ENCODE results near the gene RINT1.

RINT1 gene

DNA sequence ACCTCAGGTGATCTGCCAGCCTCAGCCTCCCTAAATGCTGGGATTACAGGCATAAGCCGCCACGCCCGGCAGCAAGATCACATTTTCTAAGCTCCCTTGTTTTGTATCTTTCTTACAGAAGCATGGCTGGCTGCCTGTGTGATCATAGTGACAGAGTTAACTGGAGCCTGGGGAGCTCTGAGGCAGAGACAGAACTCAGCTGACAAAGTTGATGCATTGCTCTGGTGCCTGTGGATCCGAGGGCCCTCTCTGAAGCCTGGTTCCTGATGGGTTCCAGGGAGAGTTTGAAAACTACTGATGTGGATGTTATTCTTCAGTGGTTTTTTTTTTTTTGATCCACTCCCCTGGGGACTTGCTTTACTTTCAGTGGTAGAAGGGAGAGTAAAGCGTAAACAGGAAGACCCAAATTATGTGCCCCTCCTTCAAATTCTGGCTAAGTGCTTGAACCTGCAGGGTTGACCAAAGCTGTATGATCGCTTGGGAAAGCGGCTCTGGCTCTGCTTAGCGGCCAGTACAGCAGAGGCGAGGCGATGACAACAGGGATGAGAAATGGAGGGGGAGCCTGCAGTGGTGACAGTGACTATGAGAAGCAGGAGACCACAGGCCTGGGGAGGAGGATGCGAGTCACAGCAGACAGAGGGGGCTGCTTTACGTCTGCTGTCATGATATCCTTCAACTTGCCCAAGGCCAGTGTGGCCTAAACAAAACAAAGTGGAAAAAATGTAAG lies 56.1 kb downstream of the RINT1 start:
- TF ChIP-seq, protein P1, sequence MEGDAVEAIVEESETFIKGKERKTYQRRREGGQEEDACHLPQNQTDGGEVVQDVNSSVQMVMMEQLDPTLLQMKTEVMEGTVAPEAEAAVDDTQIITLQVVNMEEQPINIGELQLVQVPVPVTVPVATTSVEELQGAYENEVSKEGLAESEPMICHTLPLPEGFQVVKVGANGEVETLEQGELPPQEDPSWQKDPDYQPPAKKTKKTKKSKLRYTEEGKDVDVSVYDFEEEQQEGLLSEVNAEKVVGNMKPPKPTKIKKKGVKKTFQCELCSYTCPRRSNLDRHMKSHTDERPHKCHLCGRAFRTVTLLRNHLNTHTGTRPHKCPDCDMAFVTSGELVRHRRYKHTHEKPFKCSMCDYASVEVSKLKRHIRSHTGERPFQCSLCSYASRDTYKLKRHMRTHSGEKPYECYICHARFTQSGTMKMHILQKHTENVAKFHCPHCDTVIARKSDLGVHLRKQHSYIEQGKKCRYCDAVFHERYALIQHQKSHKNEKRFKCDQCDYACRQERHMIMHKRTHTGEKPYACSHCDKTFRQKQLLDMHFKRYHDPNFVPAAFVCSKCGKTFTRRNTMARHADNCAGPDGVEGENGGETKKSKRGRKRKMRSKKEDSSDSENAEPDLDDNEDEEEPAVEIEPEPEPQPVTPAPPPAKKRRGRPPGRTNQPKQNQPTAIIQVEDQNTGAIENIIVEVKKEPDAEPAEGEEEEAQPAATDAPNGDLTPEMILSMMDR (IDR thresholded peaks at IDR 0.05; ENCODE audit: insufficient read depth, low read length, poor library complexity, severe bottlenecking) = no peak
- no peak for DNase-seq (ENCODE audit: extremely low read depth, insufficient read length)
- Histone ChIP-seq H3K4me3 (replicated peaks; ENCODE audit: low read depth, low read length) (no peak overlapping the region), H3K27me3 (replicated peaks; ENCODE audit: control insufficient read depth, insufficient read depth, low read length) (no peaks in the 10 kb centered on the region), H3K36me3 (ENCODE audit: control insufficient read depth, insufficient read depth, low read length) (no peaks in the 10 kb centered on the region)

DNA sequence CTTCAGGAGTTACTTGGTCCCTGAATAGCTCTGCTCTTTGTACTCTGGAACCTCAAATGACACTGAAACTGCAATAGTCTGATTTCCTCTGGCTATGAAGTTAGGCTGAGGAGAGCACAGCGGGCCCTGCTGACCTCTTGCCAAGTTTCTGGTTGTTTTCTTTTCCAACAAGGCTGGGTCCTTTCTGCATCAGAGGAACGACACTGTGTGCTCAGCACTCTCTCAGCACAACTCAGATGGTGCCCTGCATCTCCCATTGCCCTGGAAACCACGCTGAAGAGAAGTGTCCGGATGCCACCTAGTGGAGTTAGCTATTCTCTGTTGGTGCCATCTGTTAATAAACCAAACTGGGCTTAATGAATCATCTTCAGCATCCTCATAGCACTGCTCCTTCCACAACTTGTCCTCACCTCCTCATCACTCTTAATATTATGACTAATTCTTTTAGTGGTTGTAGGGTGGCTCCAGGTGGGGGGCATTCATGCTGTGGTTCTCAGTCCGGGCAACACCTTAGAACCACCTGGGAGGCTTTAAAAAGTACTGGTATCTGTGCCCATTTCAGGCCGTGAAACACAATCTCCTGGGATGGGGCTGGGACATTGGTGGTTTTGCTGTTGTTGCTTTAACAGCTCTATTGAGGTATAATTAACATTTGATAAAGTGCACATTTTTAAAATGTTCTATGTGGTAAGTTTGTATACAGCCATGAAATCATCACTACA lies 57.5 kb downstream of the RINT1 start:
- Histone ChIP-seq H3K36me3 (ENCODE audit: control insufficient read depth, insufficient read depth, low read length) (no peaks in the 10 kb centered on the region), H3K27me3 (replicated peaks; ENCODE audit: control insufficient read depth, insufficient read depth, low read length) (no peaks in the 10 kb centered on the region), H3K4me3 (replicated peaks; ENCODE audit: low read depth, low read length) (no peak overlapping the region)
- DNase-seq (ENCODE audit: extremely low read depth, insufficient read length) = peak; percentile 34
- TF ChIP-seq, protein P1 (IDR thresholded peaks at IDR 0.05; ENCODE audit: insufficient read depth, low read length, poor library complexity, severe bottlenecking) = peak; percentile 67

DNA sequence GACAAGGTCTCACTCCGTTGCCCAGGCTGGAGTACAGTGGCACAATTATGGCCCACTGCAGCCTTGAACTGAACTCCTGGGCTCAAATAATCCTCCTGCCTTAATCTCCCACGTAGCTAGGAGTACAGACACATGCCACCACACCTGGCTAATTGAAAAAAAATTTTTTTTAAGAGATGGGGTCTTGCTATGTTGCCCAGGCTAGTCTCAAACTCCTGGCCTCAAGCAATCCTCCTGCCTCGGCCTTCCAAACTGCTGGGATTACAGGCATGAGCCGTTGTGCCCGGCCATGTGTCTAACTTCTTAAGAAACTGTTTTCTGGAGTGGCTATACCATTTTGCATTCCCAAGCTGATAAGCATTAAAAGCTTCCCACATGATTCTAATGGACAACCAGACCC lies 58.8 kb downstream of the RINT1 start:
- no peak for DNase-seq (ENCODE audit: extremely low read depth, insufficient read length)
- TF ChIP-seq, protein P1 (IDR thresholded peaks at IDR 0.05; ENCODE audit: insufficient read depth, low read length, poor library complexity, severe bottlenecking) = no peak
- no peaks in the 10 kb centered on the region for H3K27me3 ChIP-seq (replicated peaks; ENCODE audit: control insufficient read depth, insufficient read depth, low read length)
- no peak overlapping the region for H3K4me3 ChIP-seq (replicated peaks; ENCODE audit: low read depth, low read length)
- no peaks in the 10 kb centered on the region for H3K36me3 ChIP-seq (ENCODE audit: control insufficient read depth, insufficient read depth, low read length)

DNA sequence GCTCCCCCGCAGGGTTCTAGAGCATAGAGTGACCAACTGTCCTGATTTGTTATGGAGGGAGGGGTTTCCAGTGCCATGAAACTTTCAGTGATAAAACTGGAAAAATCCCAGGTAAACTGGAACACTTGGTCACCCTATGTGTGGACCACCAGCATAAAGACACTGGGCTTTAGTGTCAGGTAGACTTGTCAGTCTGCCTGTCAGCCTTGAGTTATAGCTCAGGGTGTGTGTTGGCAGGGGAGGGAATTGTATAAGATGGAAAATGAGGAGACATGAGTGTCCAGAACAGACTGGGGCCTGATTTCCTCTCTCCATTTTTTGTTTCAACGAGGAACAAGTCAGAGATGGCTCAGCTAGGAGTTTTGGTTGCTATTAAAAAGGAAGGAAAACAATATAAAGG lies 59.5 kb downstream of the RINT1 start:
- Histone ChIP-seq H3K27me3 (replicated peaks; ENCODE audit: control insufficient read depth, insufficient read depth, low read length) (no peaks in the 10 kb centered on the region), H3K36me3 (ENCODE audit: control insufficient read depth, insufficient read depth, low read length) (no peaks in the 10 kb centered on the region), H3K4me3 (replicated peaks; ENCODE audit: low read depth, low read length) (no peak overlapping the region)
- TF ChIP-seq, protein P1 (IDR thresholded peaks at IDR 0.05; ENCODE audit: insufficient read depth, low read length, poor library complexity, severe bottlenecking) = no peak
- no peak for DNase-seq (ENCODE audit: extremely low read depth, insufficient read length)

DNA sequence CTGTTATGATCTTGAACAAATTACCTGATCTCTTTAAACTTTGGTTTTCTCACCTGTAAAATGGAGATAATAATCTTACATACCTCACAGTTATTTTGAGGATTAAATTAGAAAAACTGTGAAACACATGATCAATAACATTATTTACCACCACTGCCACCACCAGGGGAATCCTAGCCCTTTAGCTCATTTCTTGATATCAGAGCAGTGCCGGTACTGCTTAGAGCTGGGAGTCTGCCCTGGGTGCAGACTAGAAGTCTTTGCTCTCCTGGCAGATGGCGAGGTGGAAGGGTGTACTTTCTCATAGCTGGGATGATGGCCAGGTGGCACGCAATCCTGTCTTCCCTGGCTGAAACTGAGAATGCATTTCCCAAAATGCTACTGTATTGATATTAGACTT lies 62.0 kb downstream of the RINT1 start:
- H3K4me3 ChIP-seq (replicated peaks; ENCODE audit: low read depth, low read length) = no peak overlapping the region
- TF ChIP-seq, protein P1 (IDR thresholded peaks at IDR 0.05; ENCODE audit: insufficient read depth, low read length, poor library complexity, severe bottlenecking) = no peak
- DNase-seq (ENCODE audit: extremely low read depth, insufficient read length) = no peak
- H3K36me3 ChIP-seq (ENCODE audit: control insufficient read depth, insufficient read depth, low read length) = no peaks in the 10 kb centered on the region
- no peaks in the 10 kb centered on the region for H3K27me3 ChIP-seq (replicated peaks; ENCODE audit: control insufficient read depth, insufficient read depth, low read length)

Data from GM06990 (cell line).